ENCODE data around the gene CLINT1.
A peak's percentile ranks its signal among the peaks of the same experiment; 100 is the strongest.
"Not testable (repeated sequence)": the region's sequence is repeated elsewhere in the genome, so short reads cannot be mapped to it uniquely, and the experiment has no call there.

Gene CLINT1

GRCh38 chr5:157857816-157858526, 974 bp downstream of the CLINT1 start:
- peak overlapping the region; percentile 95 for H3K27ac ChIP-seq (ENCODE audit: low read depth, low read length)
- no peaks in the 10 kb centered on the region for H3K27me3 ChIP-seq (ENCODE audit: control insufficient read depth, insufficient read depth, low read length)
- H3K36me3 ChIP-seq (ENCODE audit: control insufficient read depth, insufficient read depth, low read length): no peaks in the 10 kb centered on the region
- H3K9ac ChIP-seq (ENCODE audit: low read length): peak overlapping the region; percentile 63
- peaks cover 3% of the 10 kb centered on the region for H3K4me1 ChIP-seq (ENCODE audit: control insufficient read depth, insufficient read depth, low read length)
- H3K4me3 ChIP-seq (ENCODE audit: low read length): peak overlapping the region; percentile 88

GRCh38 chr5:157855404-157855994, 3.4 kb downstream of the CLINT1 start:
- H3K4me1 ChIP-seq (ENCODE audit: control insufficient read depth, insufficient read depth, low read length): peaks cover 3% of the 10 kb centered on the region
- no peak overlapping the region for H3K27ac ChIP-seq (ENCODE audit: low read depth, low read length)
- H3K4me3 ChIP-seq (ENCODE audit: low read length): no peak overlapping the region
- H3K9ac ChIP-seq (ENCODE audit: low read length): no peak overlapping the region
- no peaks in the 10 kb centered on the region for H3K27me3 ChIP-seq (ENCODE audit: control insufficient read depth, insufficient read depth, low read length)
- no peaks in the 10 kb centered on the region for H3K36me3 ChIP-seq (ENCODE audit: control insufficient read depth, insufficient read depth, low read length)

DNA sequence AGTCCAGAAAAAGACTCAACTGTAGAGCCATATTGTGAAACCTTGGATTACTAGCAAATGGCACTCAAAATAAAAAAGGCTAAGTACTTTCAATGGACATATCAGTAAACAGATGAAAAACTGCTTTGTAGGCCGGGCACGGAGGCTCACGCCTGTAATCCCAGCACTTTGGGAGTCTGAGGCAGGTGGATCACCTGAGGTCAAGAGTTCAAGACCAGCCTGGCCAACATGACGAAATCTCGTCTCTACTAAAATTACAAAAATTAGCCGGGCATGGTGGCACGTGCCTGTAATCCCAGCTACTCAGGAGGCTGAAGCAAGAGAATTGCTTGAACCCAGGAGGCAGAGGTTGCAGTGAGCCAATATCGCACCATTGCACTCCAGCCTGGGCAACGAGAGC, 5.6 kb downstream of the CLINT1 start:
- not testable (repeated sequence) for H3K36me3 ChIP-seq (ENCODE audit: control insufficient read depth, insufficient read depth, low read length); H3K27me3 ChIP-seq (ENCODE audit: control insufficient read depth, insufficient read depth, low read length); H3K4me1 ChIP-seq (ENCODE audit: control insufficient read depth, insufficient read depth, low read length); H3K4me3 ChIP-seq (ENCODE audit: low read length); H3K27ac ChIP-seq (ENCODE audit: low read depth, low read length); H3K9ac ChIP-seq (ENCODE audit: low read length)

DNA sequence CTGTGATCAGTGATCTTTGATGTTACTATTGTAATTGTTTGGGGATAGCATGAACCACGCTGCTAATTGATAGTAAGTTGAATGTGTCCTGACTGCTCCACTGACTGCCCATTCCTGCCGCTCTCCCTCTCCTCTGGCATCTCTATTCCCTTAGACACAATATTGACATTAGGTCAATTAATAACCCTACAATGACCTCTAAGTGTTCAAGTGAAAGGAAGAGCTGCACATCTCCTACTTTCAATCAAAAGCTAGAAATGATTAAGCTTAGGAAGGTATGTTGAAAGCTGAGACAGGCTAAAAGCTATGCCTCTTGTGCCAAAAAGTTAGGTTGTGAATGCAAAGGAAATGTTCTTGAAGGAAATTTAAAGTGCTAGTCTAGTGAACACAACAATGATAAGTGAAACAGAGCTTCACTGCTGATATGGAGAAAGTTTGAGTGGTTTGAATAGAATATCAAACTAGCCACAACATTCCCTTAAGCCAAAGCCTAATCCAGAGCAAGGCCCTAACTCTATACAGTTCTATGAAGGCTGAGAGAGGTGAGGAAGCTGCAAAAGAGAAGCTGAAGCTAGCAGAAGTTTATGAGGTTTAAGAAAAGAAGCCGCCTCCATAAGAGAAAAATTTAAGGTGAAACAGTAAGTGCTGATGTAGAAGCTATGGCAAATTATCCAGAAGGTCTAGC, 12.9 kb downstream of the CLINT1 start:
- no peaks in the 10 kb centered on the region for H3K27me3 ChIP-seq (ENCODE audit: control insufficient read depth, insufficient read depth, low read length)
- H3K36me3 ChIP-seq (ENCODE audit: control insufficient read depth, insufficient read depth, low read length): peaks cover 3% of the 10 kb centered on the region
- H3K4me3 ChIP-seq (ENCODE audit: low read length): no peak overlapping the region
- H3K27ac ChIP-seq (ENCODE audit: low read depth, low read length): no peak overlapping the region
- H3K4me1 ChIP-seq (ENCODE audit: control insufficient read depth, insufficient read depth, low read length): no peaks in the 10 kb centered on the region
- H3K9ac ChIP-seq (ENCODE audit: low read length): no peak overlapping the region

- no peak overlapping the region for H3K4me3 ChIP-seq (ENCODE audit: low read length)
- H3K27ac ChIP-seq (ENCODE audit: low read depth, low read length): no peak overlapping the region
- H3K36me3 ChIP-seq (ENCODE audit: control insufficient read depth, insufficient read depth, low read length): peaks cover 3% of the 10 kb centered on the region
- no peak overlapping the region for H3K9ac ChIP-seq (ENCODE audit: low read length)
- H3K4me1 ChIP-seq (ENCODE audit: control insufficient read depth, insufficient read depth, low read length): no peaks in the 10 kb centered on the region
- no peaks in the 10 kb centered on the region for H3K27me3 ChIP-seq (ENCODE audit: control insufficient read depth, insufficient read depth, low read length)
Measured at GRCh38 chr5:157842787-157843186, 16.2 kb downstream of the CLINT1 start.

DNA sequence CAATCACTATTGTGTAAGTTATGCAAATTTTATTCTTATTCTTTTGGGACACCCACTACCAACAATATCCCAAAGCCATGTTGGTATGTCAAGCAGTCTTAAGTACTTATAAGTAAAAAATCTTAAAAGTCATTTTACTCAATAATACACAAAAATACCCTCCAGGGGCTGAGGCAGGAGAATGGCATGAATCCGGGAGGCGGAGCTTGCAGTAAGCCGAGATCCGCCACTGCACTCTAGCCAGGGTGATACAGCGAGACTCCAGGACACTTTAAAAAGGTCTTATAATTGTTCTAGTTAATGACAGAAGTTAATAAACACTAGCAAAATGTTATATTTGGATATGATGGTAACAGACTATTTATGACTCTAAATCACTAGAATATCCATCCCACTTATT, 16.8 kb downstream of the CLINT1 start:
- Histone ChIP-seq H3K27me3 (ENCODE audit: control insufficient read depth, insufficient read depth, low read length) (no peaks in the 10 kb centered on the region), H3K4me1 (ENCODE audit: control insufficient read depth, insufficient read depth, low read length) (no peaks in the 10 kb centered on the region), H3K4me3 (ENCODE audit: low read length) (no peak overlapping the region), H3K36me3 (ENCODE audit: control insufficient read depth, insufficient read depth, low read length) (peaks cover 3% of the 10 kb centered on the region), H3K9ac (ENCODE audit: low read length) (no peak overlapping the region), H3K27ac (ENCODE audit: low read depth, low read length) (no peak overlapping the region)

DNA sequence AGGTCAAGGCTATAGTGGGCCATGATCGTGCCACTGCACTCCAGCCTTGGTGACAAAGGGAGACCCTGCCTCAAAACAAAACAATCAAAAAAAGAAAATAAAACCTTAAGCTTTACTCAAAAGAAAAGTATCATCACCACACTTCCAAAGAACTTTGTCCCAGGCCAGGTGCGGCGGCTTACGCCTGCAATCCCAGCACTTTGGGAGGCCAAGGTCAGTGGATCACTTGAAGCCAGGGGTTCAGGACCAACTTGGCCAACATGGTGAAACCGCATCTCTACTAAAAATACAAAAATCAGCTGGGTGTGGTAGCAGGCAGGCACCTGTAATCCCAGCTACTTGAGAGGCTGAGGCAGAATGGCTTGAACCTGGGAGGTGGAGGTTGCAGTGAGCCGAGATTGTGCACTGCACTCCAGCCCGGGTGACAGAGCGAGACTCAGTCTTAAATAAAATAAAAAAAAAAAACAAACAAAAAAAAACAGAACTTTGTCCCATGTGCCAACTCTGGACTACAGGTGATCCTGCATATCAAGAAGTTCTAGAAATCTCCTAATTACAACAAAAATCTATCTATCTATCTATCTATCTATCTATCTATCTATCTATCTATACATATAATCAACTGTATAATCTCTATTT, 19.7 kb downstream of the CLINT1 start:
- H3K4me3 ChIP-seq (ENCODE audit: low read length): no peak overlapping the region
- no peaks in the 10 kb centered on the region for H3K36me3 ChIP-seq (ENCODE audit: control insufficient read depth, insufficient read depth, low read length)
- H3K27me3 ChIP-seq (ENCODE audit: control insufficient read depth, insufficient read depth, low read length): no peaks in the 10 kb centered on the region
- H3K4me1 ChIP-seq (ENCODE audit: control insufficient read depth, insufficient read depth, low read length): no peaks in the 10 kb centered on the region
- H3K9ac ChIP-seq (ENCODE audit: low read length): no peak overlapping the region
- H3K27ac ChIP-seq (ENCODE audit: low read depth, low read length): no peak overlapping the region

GRCh38 chr5:157836121-157836753, 22.7 kb downstream of the CLINT1 start:
- Histone ChIP-seq H3K27ac (ENCODE audit: low read depth, low read length) (no peak overlapping the region), H3K4me1 (ENCODE audit: control insufficient read depth, insufficient read depth, low read length) (no peaks in the 10 kb centered on the region), H3K9ac (ENCODE audit: low read length) (no peak overlapping the region), H3K27me3 (ENCODE audit: control insufficient read depth, insufficient read depth, low read length) (no peaks in the 10 kb centered on the region), H3K4me3 (ENCODE audit: low read length) (no peak overlapping the region), H3K36me3 (ENCODE audit: control insufficient read depth, insufficient read depth, low read length) (no peaks in the 10 kb centered on the region)

GRCh38 chr5:157835041-157835440, 23.9 kb downstream of the CLINT1 start:
- no peaks in the 10 kb centered on the region for H3K36me3 ChIP-seq (ENCODE audit: control insufficient read depth, insufficient read depth, low read length)
- no peak overlapping the region for H3K9ac ChIP-seq (ENCODE audit: low read length)
- no peaks in the 10 kb centered on the region for H3K27me3 ChIP-seq (ENCODE audit: control insufficient read depth, insufficient read depth, low read length)
- no peak overlapping the region for H3K4me3 ChIP-seq (ENCODE audit: low read length)
- H3K27ac ChIP-seq (ENCODE audit: low read depth, low read length): no peak overlapping the region
- no peaks in the 10 kb centered on the region for H3K4me1 ChIP-seq (ENCODE audit: control insufficient read depth, insufficient read depth, low read length)

DNA sequence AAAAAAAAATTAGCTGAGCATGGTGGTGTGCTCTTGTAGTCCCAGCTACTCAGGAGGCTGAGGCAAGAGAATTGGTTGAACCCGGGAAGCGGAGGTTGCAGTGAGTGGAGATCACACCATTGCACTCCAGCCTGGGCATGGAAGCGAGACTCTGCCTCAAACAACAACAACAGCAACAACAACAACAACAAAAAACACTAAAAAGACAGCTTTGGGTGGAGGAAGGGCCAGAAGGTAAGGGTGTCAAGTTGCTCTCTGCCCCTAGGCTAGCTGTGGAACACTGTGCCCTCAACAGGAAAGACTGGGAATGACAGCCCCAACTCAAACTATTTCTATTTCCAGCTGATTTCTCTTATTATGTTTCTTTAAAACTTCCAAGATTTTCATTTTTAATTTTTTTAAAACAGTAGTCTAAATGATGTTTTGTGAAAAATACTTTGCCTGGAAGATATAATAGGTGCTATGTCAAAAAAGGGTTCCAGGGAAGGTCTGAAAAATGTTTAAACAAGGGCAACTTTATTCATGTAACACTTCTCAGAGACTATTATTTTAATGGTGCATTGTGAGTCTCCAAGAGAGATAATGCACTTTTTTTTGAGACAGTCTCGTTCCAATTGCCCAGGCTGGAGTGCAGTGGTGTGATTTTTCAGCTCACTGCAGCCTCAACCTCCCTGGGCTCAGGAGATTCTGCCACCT, 29.9 kb downstream of the CLINT1 start:
- Histone ChIP-seq H3K4me3 (ENCODE audit: low read length) (no peak overlapping the region), H3K27ac (ENCODE audit: low read depth, low read length) (peak overlapping the region; percentile 91), H3K4me1 (ENCODE audit: control insufficient read depth, insufficient read depth, low read length) (peaks cover 21% of the 10 kb centered on the region), H3K9ac (ENCODE audit: low read length) (no peak overlapping the region), H3K27me3 (ENCODE audit: control insufficient read depth, insufficient read depth, low read length) (no peaks in the 10 kb centered on the region), H3K36me3 (ENCODE audit: control insufficient read depth, insufficient read depth, low read length) (no peaks in the 10 kb centered on the region)

GRCh38 chr5:157828105-157828943, 30.6 kb downstream of the CLINT1 start:
- H3K9ac ChIP-seq (ENCODE audit: low read length): no peak overlapping the region
- H3K27me3 ChIP-seq (ENCODE audit: control insufficient read depth, insufficient read depth, low read length): no peaks in the 10 kb centered on the region
- peak overlapping the region; percentile 91 for H3K27ac ChIP-seq (ENCODE audit: low read depth, low read length)
- H3K36me3 ChIP-seq (ENCODE audit: control insufficient read depth, insufficient read depth, low read length): no peaks in the 10 kb centered on the region
- H3K4me1 ChIP-seq (ENCODE audit: control insufficient read depth, insufficient read depth, low read length): peaks cover 21% of the 10 kb centered on the region
- peak overlapping the region; percentile 32 for H3K4me3 ChIP-seq (ENCODE audit: low read length)

All from rectal smooth muscle tissue (tissue), 1 donor.